HL-60 (cell line): ENCODE measurements around the gene L1TD1.

Experiments
- DNase-seq, 2 experiments: peaks; one replicate each; pipeline ENCODE4 v3.0.0-alpha.2; 2010 to 2020; ENCODE audit warnings: low read depth in 1 of 2, low spot score in 1 of 2
- H3K27ac ChIP-seq: fragments of 250-450 bp; sonication (Bioruptor Pico); replicated peaks from 2 replicates; pipeline ENCODE4 v1.5.1; 2020; ENCODE audit warnings: mild to moderate bottlenecking, moderate library complexity
- H3K27me3 ChIP-seq: fragments of 250-450 bp; sonication (Bioruptor Pico); 2 replicates; pipeline ENCODE4 v1.5.1; 2021; ENCODE audit warnings: mild to moderate bottlenecking, moderate library complexity; ENCODE audit not compliant: insufficient read depth, poor library complexity, severe bottlenecking
- H3K4me3 ChIP-seq: replicated peaks from 2 replicates; pipeline ENCODE4 v1.5.1; 2011; ENCODE audit warnings: mild to moderate bottlenecking, control low read depth, low read length; ENCODE audit not compliant: insufficient read depth
- GABPA ChIP-seq: IDR thresholded peaks from 2 replicates; pipeline ENCODE4 v1.6.1; 2012; ENCODE audit warnings: low read depth
- POLR2AphosphoS5 ChIP-seq: IDR thresholded peaks from 2 replicates; pipeline ENCODE4 v1.6.1; 2012; ENCODE audit warnings: low read depth
- REST ChIP-seq: IDR thresholded peaks from 2 replicates; pipeline ENCODE4 v1.6.1; 2012; ENCODE audit warnings: low read depth; ENCODE audit not compliant: insufficient replicate concordance
- SPI1 ChIP-seq: IDR thresholded peaks from 2 replicates; pipeline ENCODE4 v1.6.1; 2012; ENCODE audit warnings: low read depth, mild to moderate bottlenecking, borderline replicate concordance
- TF ChIP-seq, protein P1 (sequence below): IDR thresholded peaks from one replicate; pipeline ENCODE4 v1.5.1; 2011; ENCODE audit warnings: low read length, control low read depth, inconsistent platforms; ENCODE audit not compliant: insufficient read depth

L1TD1 gene

DNA sequence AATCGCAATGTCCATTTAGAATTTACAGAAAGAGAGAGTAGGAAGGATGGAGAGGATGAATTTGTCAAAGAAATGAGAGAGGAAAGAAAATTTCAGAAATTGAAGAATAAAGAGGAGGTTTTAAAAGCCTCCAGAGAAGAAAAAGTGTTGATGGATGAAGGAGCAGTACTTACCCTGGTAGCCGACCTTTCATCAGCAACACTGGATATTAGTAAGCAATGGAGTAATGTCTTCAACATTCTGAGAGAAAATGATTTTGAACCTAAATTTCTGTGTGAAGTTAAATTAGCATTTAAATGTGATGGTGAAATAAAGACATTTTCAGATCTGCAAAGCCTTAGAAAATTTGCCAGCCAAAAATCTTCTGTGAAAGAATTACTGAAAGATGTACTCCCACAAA is 12.5 kb downstream of the L1TD1 start:
- no peaks in the 10 kb centered on the region for H3K27me3 ChIP-seq
- no peak for DNase-seq
- no peak overlapping the region for H3K27ac ChIP-seq
- H3K4me3 ChIP-seq = no peak overlapping the region
- TF ChIP-seq, protein P1, sequence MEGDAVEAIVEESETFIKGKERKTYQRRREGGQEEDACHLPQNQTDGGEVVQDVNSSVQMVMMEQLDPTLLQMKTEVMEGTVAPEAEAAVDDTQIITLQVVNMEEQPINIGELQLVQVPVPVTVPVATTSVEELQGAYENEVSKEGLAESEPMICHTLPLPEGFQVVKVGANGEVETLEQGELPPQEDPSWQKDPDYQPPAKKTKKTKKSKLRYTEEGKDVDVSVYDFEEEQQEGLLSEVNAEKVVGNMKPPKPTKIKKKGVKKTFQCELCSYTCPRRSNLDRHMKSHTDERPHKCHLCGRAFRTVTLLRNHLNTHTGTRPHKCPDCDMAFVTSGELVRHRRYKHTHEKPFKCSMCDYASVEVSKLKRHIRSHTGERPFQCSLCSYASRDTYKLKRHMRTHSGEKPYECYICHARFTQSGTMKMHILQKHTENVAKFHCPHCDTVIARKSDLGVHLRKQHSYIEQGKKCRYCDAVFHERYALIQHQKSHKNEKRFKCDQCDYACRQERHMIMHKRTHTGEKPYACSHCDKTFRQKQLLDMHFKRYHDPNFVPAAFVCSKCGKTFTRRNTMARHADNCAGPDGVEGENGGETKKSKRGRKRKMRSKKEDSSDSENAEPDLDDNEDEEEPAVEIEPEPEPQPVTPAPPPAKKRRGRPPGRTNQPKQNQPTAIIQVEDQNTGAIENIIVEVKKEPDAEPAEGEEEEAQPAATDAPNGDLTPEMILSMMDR = no peak
- no peak for TF ChIP-seq SPI1
- no peak for TF ChIP-seq GABPA
- TF ChIP-seq REST = no peak
- TF ChIP-seq POLR2AphosphoS5 = no peak

DNA sequence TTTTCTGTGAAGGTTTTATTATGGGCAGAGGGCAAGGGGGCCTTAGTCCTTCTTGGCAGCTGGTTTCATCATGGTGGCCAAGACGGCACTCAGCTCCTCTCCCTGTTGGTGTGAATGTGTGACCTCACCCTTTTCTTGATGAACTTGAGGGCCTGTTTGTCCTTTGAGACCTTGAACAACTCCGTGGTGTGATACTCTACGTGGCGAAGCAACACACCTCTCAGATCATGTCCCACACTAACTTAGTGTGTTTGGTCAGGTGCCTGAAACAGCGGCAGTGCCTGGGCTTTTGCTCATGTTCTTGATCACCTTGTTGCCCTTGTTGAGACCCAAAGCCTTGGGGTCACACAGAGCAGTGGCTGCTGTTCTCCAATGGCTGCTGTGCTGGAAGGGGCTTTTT is 13.4 kb downstream of the L1TD1 start:
- no peak for DNase-seq
- TF ChIP-seq, protein P1 = no peak
- no peak for TF ChIP-seq GABPA
- TF ChIP-seq REST = no peak
- TF ChIP-seq SPI1 = no peak
- TF ChIP-seq POLR2AphosphoS5 = no peak
- Histone ChIP-seq H3K27me3 (no peaks in the 10 kb centered on the region), H3K27ac (no peak overlapping the region), H3K4me3 (no peak overlapping the region)

- TF ChIP-seq SPI1 (no peak), GABPA (no peak), REST (no peak), POLR2AphosphoS5 (no peak)
- TF ChIP-seq, protein P1 = no peak
- H3K27ac ChIP-seq = no peak overlapping the region
- H3K27me3 ChIP-seq = no peaks in the 10 kb centered on the region
- H3K4me3 ChIP-seq = no peak overlapping the region
- DNase-seq = no peak
Measured at GRCh38 chr1:62208970-62209369, 14.3 kb downstream of the L1TD1 start.
